Astrocyte (in vitro differentiated cells and primary cell): ENCODE data around the gene ARHGEF35. TPM values are rescaled to one million over a fixed set of nuclear protein-coding genes. Genes with fewer than 3 reads are reported as not detected.

Experiments used
- DNase-seq: peaks from one replicate; pipeline ENCODE4 v3.0.0-alpha.2; 2010; ENCODE audit warnings: low read depth
- FAIRE-seq: peaks from 2 replicates; lab custom pipeline; 2011; peaks lifted over from hg19 to GRCh38; lab: Jason Lieb, UNC
- H2AFZ ChIP-seq: 2 replicates; pipeline ENCODE4 v1.6.0; 2012; ENCODE audit warnings: low read depth, low read length, inconsistent platforms
- H3K27ac ChIP-seq: 2 replicates; pipeline ENCODE4 v1.5.1; 2011; ENCODE audit warnings: low read depth, low read length, inconsistent platforms
- H3K27me3 ChIP-seq: 2 replicates; pipeline ENCODE4 v1.6.0; 2011; ENCODE audit warnings: low read length, inconsistent platforms; ENCODE audit not compliant: insufficient read depth
- H3K36me3 ChIP-seq: 2 replicates; pipeline ENCODE4 v1.5.1; 2011; ENCODE audit warnings: low read length, inconsistent platforms; ENCODE audit not compliant: insufficient read depth
- H3K4me1 ChIP-seq: 2 replicates; pipeline ENCODE4 v1.5.1; 2011; ENCODE audit warnings: low read length, inconsistent platforms; ENCODE audit not compliant: insufficient read depth
- H3K4me2 ChIP-seq: 2 replicates; pipeline ENCODE4 v1.6.0; 2012; ENCODE audit warnings: low read length, inconsistent platforms
- H3K4me3 ChIP-seq: 2 replicates; pipeline ENCODE4 v1.5.1; 2011; ENCODE audit warnings: low read depth, mild to moderate bottlenecking, low read length, inconsistent platforms; ENCODE audit not compliant: insufficient read depth
- H3K79me2 ChIP-seq: 2 replicates; pipeline ENCODE4 v1.6.0; 2012; ENCODE audit warnings: mild to moderate bottlenecking, low read length, inconsistent platforms; ENCODE audit not compliant: insufficient read depth
- H3K9ac ChIP-seq: 2 replicates; pipeline ENCODE4 v1.6.0; 2012; ENCODE audit warnings: mild to moderate bottlenecking, low read length, inconsistent platforms
- H3K9me3 ChIP-seq: 2 replicates; pipeline ENCODE4 v1.5.1; 2012; ENCODE audit warnings: low read depth, mild to moderate bottlenecking, low read length, inconsistent platforms; ENCODE audit not compliant: insufficient read depth
- H4K20me1 ChIP-seq: 2 replicates; pipeline ENCODE4 v1.6.0; 2012; ENCODE audit warnings: low read length, inconsistent platforms; ENCODE audit not compliant: insufficient read depth
- H3K27ac Mint-ChIP-seq: one replicate; pipeline ENCODE4 v1.8.0; 2021; ENCODE audit warnings: mild to moderate bottlenecking, mixed read lengths; ENCODE audit not compliant: unreplicated experiment
- H3K27me3 Mint-ChIP-seq: one replicate; pipeline ENCODE4 v1.8.0; 2021; ENCODE audit warnings: low read depth, mixed read lengths; ENCODE audit not compliant: unreplicated experiment
- H3K36me3 Mint-ChIP-seq: one replicate; pipeline ENCODE4 v1.8.0; 2021; ENCODE audit warnings: low read depth, mixed read lengths; ENCODE audit not compliant: unreplicated experiment
- H3K4me1 Mint-ChIP-seq: one replicate; pipeline ENCODE4 v1.8.0; 2021; ENCODE audit warnings: low read depth, mixed read lengths; ENCODE audit not compliant: unreplicated experiment
- H3K4me3 Mint-ChIP-seq: one replicate; pipeline ENCODE4 v1.8.0; 2021; ENCODE audit warnings: mild to moderate bottlenecking, moderate library complexity, mixed read lengths; ENCODE audit not compliant: unreplicated experiment
- H3K9me3 Mint-ChIP-seq: one replicate; pipeline ENCODE4 v1.8.0; 2021; ENCODE audit warnings: mild to moderate bottlenecking, mixed read lengths; ENCODE audit not compliant: unreplicated experiment
- CTCF ChIP-seq: IDR thresholded peaks from 2 replicates; pipeline ENCODE4 v1.5.1; 2011; ENCODE audit warnings: low read depth, mild to moderate bottlenecking, inconsistent platforms, low read length, moderate library complexity; ENCODE audit not compliant: insufficient read depth
- EZH2 ChIP-seq: IDR thresholded peaks from 2 replicates; pipeline ENCODE4 v1.6.1; 2012; ENCODE audit warnings: mild to moderate bottlenecking, low read length, inconsistent platforms; ENCODE audit not compliant: insufficient read depth
- total RNA-seq: library from RNA; stranded (reverse); gene quantifications from 2 replicates; pipeline ENCODE4 v1.2.1, GENCODE V29; 2021

ARHGEF35 gene
- total RNA-seq, 1 donor from 2014 or later: 5.0 TPM

- no peaks in the 10 kb centered on the region for H3K27me3 Mint-ChIP-seq
- TF ChIP-seq CTCF (no peak), EZH2 (no peak)
- H3K36me3 Mint-ChIP-seq: no peaks in the 10 kb centered on the region
- no peak overlapping the region for H3K4me3 Mint-ChIP-seq
- H3K4me1 ChIP-seq: no peaks in the 10 kb centered on the region
- DNase-seq (no peak), FAIRE-seq (no peak)
- no peak overlapping the region for H3K9ac ChIP-seq
- H3K79me2 ChIP-seq: no peaks in the 10 kb centered on the region
- H3K36me3 ChIP-seq: no peaks in the 10 kb centered on the region
- no peaks in the 10 kb centered on the region for H3K9me3 ChIP-seq
- no peaks in the 10 kb centered on the region for H3K9me3 Mint-ChIP-seq
- H2AFZ ChIP-seq: no peak overlapping the region
- no peak overlapping the region for H3K4me3 ChIP-seq
- H3K4me1 Mint-ChIP-seq: no peaks in the 10 kb centered on the region
- H3K27ac ChIP-seq: no peak overlapping the region
- H4K20me1 ChIP-seq: no peaks in the 10 kb centered on the region
- H3K27ac Mint-ChIP-seq: no peak overlapping the region
- no peak overlapping the region for H3K4me2 ChIP-seq
- H3K27me3 ChIP-seq: no peaks in the 10 kb centered on the region
Measured at GRCh38 chr7:144158861-144159260, 36.8 kb downstream of the ARHGEF35 start.

- Mint-ChIP-seq H3K4me1 (no peaks in the 10 kb centered on the region), H3K4me3 (no peak overlapping the region), H3K36me3 (no peaks in the 10 kb centered on the region), H3K27me3 (no peaks in the 10 kb centered on the region), H3K27ac (no peak overlapping the region), H3K9me3 (peaks cover 17% of the 10 kb centered on the region)
- TF ChIP-seq EZH2: no peak
- no peak for TF ChIP-seq CTCF
- H3K4me2 ChIP-seq: no peak overlapping the region
- no peaks in the 10 kb centered on the region for H3K36me3 ChIP-seq
- H3K27ac ChIP-seq: no peak overlapping the region
- H3K9ac ChIP-seq: no peak overlapping the region
- no peaks in the 10 kb centered on the region for H3K4me1 ChIP-seq
- DNase-seq: no peak
- no peaks in the 10 kb centered on the region for H3K79me2 ChIP-seq
- no peak overlapping the region for H2AFZ ChIP-seq
- no peaks in the 10 kb centered on the region for H4K20me1 ChIP-seq
- no peaks in the 10 kb centered on the region for H3K27me3 ChIP-seq
- FAIRE-seq: no peak
- no peak overlapping the region for H3K4me3 ChIP-seq
- peaks cover 2% of the 10 kb centered on the region for H3K9me3 ChIP-seq
Measured at GRCh38 chr7:144148224-144148827, 47.3 kb downstream of the ARHGEF35 start.

- Mint-ChIP-seq H3K27ac (no peak overlapping the region), H3K9me3 (peaks cover 10% of the 10 kb centered on the region), H3K4me1 (no peaks in the 10 kb centered on the region), H3K4me3 (no peak overlapping the region), H3K27me3 (no peaks in the 10 kb centered on the region), H3K36me3 (no peaks in the 10 kb centered on the region)
- Histone ChIP-seq H2AFZ (no peak overlapping the region), H3K4me3 (no peak overlapping the region), H3K9me3 (peaks cover 2% of the 10 kb centered on the region), H3K27ac (no peak overlapping the region), H3K4me1 (no peaks in the 10 kb centered on the region), H4K20me1 (no peaks in the 10 kb centered on the region), H3K79me2 (no peaks in the 10 kb centered on the region), H3K4me2 (no peak overlapping the region), H3K9ac (no peak overlapping the region), H3K36me3 (no peaks in the 10 kb centered on the region), H3K27me3 (no peaks in the 10 kb centered on the region)
- FAIRE-seq (no peak), DNase-seq (no peak)
- no peak for TF ChIP-seq EZH2
- no peak for TF ChIP-seq CTCF
Measured at GRCh38 chr7:144144426-144144825, 51.2 kb downstream of the ARHGEF35 start.
